ELF-1 (cell line): ENCODE results near the gene SFTPB.

Experiments used
- DNase-seq: peaks from one replicate; pipeline ENCODE4 v3.0.0-alpha.2; 2016; ENCODE audit warnings: low read depth, low spot score

The SFTPB gene

GRCh38 chr2:85702800-85703199 lies 34.8 kb upstream of the SFTPB start:
- DNase-seq = no peak

DNA sequence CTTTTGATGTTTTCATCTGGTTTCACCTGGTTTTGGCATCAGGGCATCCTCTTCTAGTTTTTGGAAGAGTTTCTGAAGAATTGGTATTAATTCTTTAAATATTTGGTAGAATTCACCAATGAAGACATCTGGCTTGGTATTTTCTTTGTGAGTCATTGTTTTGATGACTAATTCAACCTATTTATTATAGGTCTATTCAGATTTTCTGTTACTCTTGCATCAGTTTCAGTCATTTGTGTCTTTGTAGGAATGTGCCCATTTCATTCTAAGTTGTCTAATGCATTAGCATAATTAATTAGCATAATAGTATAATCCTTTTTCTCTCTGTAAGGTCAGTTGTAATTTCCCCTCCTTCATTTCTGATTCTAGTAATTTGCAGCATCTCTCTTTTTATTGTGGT lies 34.2 kb upstream of the SFTPB start:
- no peak for DNase-seq

DNA sequence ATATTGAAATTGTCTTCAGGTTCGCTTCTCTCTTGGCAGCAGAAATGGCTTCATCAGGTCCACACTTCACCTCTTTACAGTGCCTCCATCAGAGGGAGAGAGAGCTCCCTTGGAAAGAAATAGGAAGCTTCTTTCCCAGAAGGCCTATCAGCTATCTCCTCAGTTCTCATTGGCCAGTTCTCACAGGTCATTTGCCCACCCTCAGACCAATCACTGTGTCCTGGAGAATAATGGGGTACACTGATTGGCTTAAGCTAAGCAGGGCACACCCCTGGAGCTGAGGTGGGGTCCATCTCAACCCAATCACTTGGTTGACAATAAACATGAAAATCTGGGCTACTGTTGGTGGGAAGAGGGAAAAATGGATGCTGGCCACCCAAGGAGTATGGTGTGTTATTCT lies 31.3 kb upstream of the SFTPB start:
- no peak for DNase-seq

GRCh38 chr2:85698880-85699254 lies 30.9 kb upstream of the SFTPB start:
- no peak for DNase-seq

DNA sequence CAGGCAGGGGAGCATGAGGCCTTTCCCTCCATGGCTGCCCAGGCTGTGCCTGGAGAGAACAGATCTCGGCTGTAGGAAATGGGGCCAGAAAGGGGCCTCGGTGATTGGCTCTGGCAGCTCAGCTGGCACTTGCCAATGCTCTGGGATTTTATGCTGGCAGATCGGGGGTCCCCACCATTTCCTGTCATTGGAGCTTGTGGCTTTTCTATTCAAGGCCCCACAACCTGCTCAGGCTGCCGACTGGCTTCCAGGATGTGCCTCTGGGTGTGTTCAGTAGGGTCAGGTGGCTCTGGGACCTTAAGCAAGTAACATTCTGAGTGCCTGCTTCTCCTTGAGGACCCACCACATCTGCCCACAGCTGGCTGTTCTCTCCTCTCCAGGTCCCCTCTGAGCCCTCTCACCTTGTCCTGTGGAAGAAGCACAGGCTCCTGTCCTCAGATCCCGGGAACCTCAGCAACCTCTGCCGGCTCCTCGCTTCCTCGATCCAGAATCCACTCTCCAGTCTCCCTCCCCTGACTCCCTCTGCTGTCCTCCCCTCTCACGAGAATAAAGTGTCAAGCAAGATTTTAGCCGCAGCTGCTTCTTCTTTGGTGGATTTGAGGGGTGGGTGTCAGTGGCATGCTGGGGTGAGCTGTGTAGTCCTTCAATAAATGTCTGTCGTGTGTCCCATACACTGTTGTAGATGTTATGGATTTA lies 30.3 kb upstream of the SFTPB start:
- no peak for DNase-seq

- no peak for DNase-seq
Observed at GRCh38 chr2:85697716-85698115, 29.7 kb upstream of the SFTPB start.

GRCh38 chr2:85697096-85697495 lies 29.1 kb upstream of the SFTPB start:
- DNase-seq = no peak

- peak; percentile 55 for DNase-seq
Observed at GRCh38 chr2:85695691-85696668, 28.0 kb upstream of the SFTPB start.

DNA sequence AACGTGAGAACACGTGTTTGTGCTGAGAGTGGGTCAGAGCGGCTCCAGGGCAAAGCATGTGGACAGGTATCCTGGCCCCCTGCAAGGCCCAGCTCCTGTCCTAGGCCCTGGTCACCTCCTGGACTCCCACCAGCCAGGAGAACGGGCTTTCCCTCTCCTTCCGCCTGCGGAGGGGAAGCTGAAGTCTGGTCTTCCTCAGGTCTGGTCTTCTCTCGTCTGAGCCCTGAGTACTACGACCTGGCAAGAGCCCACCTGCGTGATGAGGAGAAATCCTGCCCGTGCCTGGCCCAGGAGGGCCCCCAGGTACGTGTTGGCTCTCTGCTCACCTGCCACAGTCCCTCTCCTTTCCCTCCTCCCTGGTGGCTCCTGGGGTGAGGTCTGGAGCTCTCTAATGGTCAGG lies 27.1 kb upstream of the SFTPB start:
- no peak for DNase-seq

- no peak for DNase-seq
Observed at GRCh38 chr2:85694052-85695025, 26.3 kb upstream of the SFTPB start, which contains the start of gene GNLY. Gene GNLY (plus strand): TSS chr2:85694358. CDS start chr2:85694419, 61 bp downstream.

DNA sequence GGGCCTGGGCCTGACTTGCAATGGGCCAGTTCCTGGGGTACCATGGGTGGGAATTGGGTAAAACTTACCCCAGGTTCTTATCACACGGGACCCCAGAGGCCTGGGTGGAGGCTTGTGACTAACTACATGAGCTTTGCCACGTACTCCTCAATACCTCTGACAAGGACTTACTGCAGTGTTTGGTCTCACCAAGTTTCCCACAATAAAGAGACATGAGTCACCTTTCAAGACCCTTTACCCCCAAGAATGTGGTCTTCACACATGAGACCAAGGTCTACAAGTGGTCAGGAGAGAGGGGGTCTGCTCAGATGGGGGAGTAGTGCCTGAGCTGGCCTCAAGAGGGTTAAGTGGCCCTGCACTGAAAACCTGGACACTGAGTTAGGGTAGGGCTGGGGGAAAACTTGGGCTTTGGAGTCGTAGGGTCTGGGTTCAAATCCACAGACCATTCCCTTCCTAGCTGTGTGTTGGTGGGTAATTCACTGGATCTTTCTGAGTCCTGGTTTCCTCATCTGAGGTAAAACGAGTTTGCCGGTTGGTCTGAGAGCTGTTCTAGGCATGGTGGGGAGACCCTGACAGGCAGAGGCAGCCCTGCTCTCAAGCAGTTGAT lies 24.1 kb upstream of the SFTPB start:
- DNase-seq = no peak

DNA sequence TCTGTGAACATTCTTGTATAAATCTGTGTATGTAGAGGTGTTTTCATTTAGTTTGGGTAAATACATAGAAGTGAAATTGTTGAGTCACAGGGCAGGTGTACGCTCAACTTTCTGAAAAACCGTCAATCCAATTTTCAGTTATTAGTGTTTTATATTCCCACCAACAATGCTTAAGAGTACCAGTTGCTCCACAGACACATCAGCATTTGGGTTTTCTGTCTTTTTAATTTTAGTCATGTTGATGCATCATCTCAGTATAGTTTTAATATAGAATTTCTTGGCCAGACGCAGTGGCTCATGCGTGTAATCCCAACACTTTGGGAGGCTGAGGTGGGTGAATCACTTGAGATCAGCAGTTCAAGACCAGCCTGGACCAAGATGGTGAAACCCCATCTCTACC lies 22.9 kb upstream of the SFTPB start:
- no peak for DNase-seq

DNA sequence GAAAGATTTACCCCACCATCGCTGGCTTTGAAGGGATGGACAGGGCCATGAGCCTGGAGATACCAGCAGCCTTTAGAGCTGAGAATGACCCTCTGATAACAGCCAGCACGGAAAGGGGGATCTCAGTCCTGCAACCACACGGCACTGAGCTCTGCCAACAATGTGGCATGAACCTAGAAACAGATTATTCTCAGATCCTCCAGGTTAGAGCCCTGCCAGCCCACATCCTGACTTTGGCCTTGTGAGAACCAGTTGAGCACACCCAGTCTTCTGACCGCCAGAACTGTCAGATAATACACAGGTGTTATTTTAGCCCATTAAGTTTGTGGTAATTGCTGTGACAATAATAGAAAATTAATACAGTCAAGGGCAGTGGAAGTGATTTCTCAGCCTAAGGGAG lies 16.8 kb upstream of the SFTPB start:
- DNase-seq = no peak

DNA sequence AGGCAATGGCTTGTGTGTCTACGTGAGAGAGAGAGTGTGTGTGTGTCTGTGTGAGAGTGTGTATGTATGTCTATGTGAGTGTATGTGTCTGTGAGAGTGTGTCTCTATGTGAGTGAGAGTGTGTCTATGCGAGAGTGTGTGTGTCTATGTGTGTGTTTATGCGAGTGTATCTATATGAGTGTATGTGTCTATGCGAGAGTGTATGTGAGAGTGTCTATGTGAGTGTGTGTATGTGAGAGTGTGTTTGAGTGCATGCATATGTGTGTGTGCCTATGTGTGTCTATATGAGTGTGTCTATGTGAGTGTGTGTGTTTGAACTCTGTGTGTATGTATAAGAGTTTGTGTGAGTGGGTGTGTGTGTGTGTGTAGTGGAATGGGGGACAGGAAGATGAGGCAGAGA lies 16.4 kb upstream of the SFTPB start:
- DNase-seq = no peak

DNA sequence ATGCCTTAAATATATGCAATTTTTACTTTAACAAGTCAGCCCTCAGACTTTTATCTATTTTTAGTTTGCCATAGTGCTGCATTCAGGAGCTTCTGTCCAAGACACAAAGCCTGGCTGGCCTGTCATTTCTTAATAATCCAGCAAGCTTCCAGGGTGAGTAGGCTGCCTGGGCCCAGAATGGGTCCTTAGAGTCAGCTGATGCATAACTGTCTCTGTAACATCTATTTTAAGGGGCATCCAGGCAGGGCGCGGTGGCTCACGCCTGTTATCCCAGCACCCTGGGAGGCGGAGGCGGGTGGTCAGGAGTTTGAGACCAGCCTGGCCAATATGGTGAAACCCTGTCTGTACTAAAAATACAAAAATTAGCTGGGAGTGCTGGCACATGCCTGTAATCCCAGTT lies 14.4 kb upstream of the SFTPB start:
- DNase-seq = no peak

- DNase-seq = no peak
Observed at GRCh38 chr2:85681776-85682175, 13.8 kb upstream of the SFTPB start.

GRCh38 chr2:85681372-85681763 lies 13.4 kb upstream of the SFTPB start:
- peak; percentile 51 for DNase-seq

DNA sequence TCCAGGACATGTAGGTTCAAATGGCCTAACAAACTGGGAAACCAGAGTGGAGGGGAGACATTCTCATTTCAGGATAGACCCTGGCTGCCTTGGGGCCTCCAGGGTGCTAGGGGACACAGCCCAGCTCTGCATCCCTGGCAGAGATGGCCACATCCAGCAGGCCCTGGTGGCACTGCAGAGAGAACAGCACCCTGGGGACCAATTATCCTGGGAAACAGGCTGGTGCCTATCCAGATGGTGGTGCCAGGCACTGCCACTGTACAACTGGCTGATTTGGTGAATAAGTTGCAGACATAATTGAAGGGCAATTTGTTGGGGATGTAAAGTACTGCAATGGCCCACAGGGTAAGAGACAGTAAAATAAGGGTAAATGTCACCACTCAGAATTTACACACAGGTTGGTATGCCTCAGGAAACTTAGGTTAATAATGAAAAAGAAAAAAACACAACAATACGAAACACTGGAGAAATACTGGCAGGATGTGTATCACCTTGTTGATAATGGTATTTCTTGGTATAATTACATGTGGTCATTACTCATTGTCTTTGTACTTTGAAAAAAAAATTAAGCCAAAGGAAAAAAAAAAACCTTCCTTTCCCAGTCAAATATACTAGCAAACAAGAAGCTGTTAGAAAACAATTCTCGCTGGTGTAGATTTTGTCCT lies 12.8 kb upstream of the SFTPB start:
- no peak for DNase-seq

DNA sequence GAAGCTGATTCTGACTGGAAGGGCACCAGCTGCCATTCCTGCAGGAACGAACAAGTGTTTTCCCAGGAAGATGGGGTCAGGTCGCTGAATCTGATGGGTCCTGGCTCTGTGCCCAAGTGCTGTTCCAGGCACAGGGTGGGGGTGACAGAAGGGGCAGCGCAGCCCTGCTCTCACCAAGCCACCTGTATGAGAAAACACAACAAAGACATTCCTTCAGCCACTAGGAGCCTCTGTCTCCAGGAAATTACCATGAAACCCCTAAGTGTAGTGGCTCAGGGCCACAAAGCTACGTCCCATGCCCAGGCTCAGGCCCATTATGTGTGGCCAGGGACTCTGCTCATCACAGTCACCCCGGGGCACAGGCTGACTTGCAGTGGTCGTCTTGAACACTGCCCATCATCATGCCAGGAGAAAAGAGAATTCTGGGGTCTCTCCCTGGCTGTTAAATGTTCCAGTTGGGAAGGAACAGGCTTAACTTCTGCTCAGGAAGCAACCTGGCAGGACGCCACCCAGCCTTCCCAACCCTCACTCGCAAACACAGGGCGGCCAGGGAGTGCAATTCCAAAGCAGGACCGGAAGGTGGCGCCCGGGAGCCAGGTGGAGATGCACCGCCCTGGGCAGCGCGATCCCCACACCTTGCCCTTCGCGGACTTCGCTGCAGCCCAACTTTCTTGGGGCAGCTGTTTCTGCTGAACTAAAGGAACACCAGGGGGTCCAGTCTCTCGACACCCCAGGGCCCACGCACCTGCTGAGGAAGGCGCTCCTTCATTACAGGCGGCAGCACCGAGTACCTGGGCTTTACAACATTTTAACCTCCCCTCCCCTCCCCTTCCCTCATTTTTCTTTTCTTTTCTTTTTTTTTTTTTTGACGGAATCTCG lies 11.0 kb upstream of the SFTPB start:
- peak; percentile 88 for DNase-seq

GRCh38 chr2:85678377-85678776 lies 10.4 kb upstream of the SFTPB start:
- no peak for DNase-seq
